ENCODE results near the gene IL1R2.

- TF ChIP-seq CTCF (conservative IDR thresholded peaks at IDR 0.05 in 1 of 2, IDR thresholded peaks at IDR 0.05 in 1 of 2; ENCODE audit: low read depth in 1 of 2, low read length in 2 of 2) (no peak), EZH2 (IDR thresholded peaks at IDR 0.05; ENCODE audit: low read length, missing control alignments) (no peak)
Observed at GRCh38 chr2:102001767-102002142, 10.0 kb downstream of the IL1R2 start.
